K562 (cell line): Measurements from ENCODE around the gene UCHL5. TPM values are rescaled to one million over a fixed set of nuclear protein-coding genes. Genes with fewer than 3 reads are reported as not detected.

Source experiments
- ATF4 ChIP-seq: fragments of 450-650 bp; formaldehyde crosslinking; IDR thresholded peaks from 2 replicates; pipeline ENCODE4 v1.4.0; 2022; ENCODE audit warnings: mild to moderate bottlenecking, moderate library complexity
- BCL6 ChIP-seq: fragments of 250-450 bp; sonication (Bioruptor Pico); IDR thresholded peaks from 2 replicates; pipeline ENCODE4 v1.4.0; 2020
- BRD9 ChIP-seq: fragments of 450-650 bp; IDR thresholded peaks from 2 replicates; pipeline ENCODE4 v1.6.1; 2018; ENCODE audit warnings: low read depth; ENCODE audit not compliant: partially characterized antibody
- BRF1 ChIP-seq: IDR thresholded peaks from 3 replicates; pipeline ENCODE4 v1.6.1; 2011; ENCODE audit warnings: borderline replicate concordance, mild to moderate bottlenecking; ENCODE audit not compliant: insufficient read length; ENCODE audit errors: extremely low read depth
- FOXM1 ChIP-seq, 2 experiments: fragments of 450-650 bp in 1 of 2; sonication (generic) in 1 of 2; formaldehyde crosslinking in 1 of 2; IDR thresholded peaks; 2 replicates each; pipeline versions ENCODE4 v1.6.1 to v1.9.0; 2017 to 2022; ENCODE audit warnings: low read depth in 2 of 2, mild to moderate bottlenecking in 2 of 2, missing genetic modification reagents in 1 of 2, moderate library complexity in 1 of 2
- HMGN3 ChIP-seq: IDR thresholded peaks from 2 replicates; pipeline ENCODE4 v1.6.1; 2011; ENCODE audit warnings: borderline replicate concordance, low read depth, mild to moderate bottlenecking, mixed read lengths, low read length; ENCODE audit not compliant: insufficient read length; ENCODE audit errors: extremely low read depth
- HNRNPH1 ChIP-seq: fragments of 200-400 bp; formaldehyde crosslinking; optimal IDR thresholded peaks from 2 replicates; pipeline ENCODE3; 2017; ENCODE audit warnings: low read depth, mild to moderate bottlenecking, low read length, moderate library complexity
- HNRNPUL1 ChIP-seq: fragments of 200-400 bp; formaldehyde crosslinking; IDR thresholded peaks from 2 replicates; pipeline ENCODE4 v1.6.1; 2017; ENCODE audit warnings: low read length
- IRF2 ChIP-seq: sonication (generic); formaldehyde crosslinking; IDR thresholded peaks from 2 replicates; pipeline ENCODE4 v1.8.1; 2022; ENCODE audit warnings: mild to moderate bottlenecking, missing genetic modification reagents
- MYC ChIP-seq, 2 experiments: fragments of 250-450 bp in 1 of 2; sonication (Bioruptor Pico) in 1 of 2; IDR thresholded peaks; 2 replicates each; pipeline versions ENCODE4 v1.5.1 to v1.6.1; 2012 to 2021; ENCODE audit warnings: low read depth in 2 of 2, borderline replicate concordance in 1 of 2, improper control_type of control experiment in 1 of 2, low read length in 1 of 2, mild to moderate bottlenecking in 1 of 2, moderate library complexity in 1 of 2
- NFIX ChIP-seq: fragments of 250-450 bp; sonication (Bioruptor Pico); IDR thresholded peaks from 2 replicates; pipeline ENCODE4 v1.4.0; 2020; ENCODE audit warnings: low read depth, mild to moderate bottlenecking, moderate library complexity
- PTBP1 ChIP-seq: fragments of 200-400 bp; formaldehyde crosslinking; IDR thresholded peaks from 2 replicates; pipeline ENCODE4 v1.6.1; 2017; ENCODE audit warnings: low read depth, low read length
- RBBP5 ChIP-seq: fragments of 200-600 bp; sonication (generic); IDR thresholded peaks from 2 replicates; pipeline ENCODE4 v1.6.1; 2012; ENCODE audit warnings: borderline replicate concordance, mild to moderate bottlenecking, low read length, control low read depth, inconsistent platforms; ENCODE audit not compliant: insufficient read depth, poor library complexity, severe bottlenecking
- SMARCC2 ChIP-seq: fragments of 450-650 bp; IDR thresholded peaks from 2 replicates; pipeline ENCODE4 v1.6.1; 2017; ENCODE audit warnings: antibody characterized with exemption, moderate library complexity, mild to moderate bottlenecking, low read depth
- SRF ChIP-seq, 2 experiments: fragments of 250-450, 450-650 bp in 1 of 2; sonication (Bioruptor Pico) in 1 of 2; sonication (generic) in 1 of 2; formaldehyde crosslinking; IDR thresholded peaks; 2 replicates each; pipeline versions ENCODE4 v1.5.0 to v1.5.1; 2020 to 2022; ENCODE audit warnings: mild to moderate bottlenecking in 1 of 2, missing genetic modification reagents in 1 of 2
- SRSF9 ChIP-seq: fragments of 200-400 bp; formaldehyde crosslinking; IDR thresholded peaks from 2 replicates; pipeline ENCODE4 v1.6.1; 2017; ENCODE audit warnings: low read depth, low read length, borderline replicate concordance
- SUPT5H ChIP-seq: fragments of 450-650 bp; IDR thresholded peaks from 2 replicates; pipeline ENCODE4 v1.6.1; 2016
- ZBED1 ChIP-seq: IDR thresholded peaks from 2 replicates; pipeline ENCODE4 v1.6.1; 2014
- ZNF143 ChIP-seq: sonication (generic); formaldehyde crosslinking; IDR thresholded peaks from 2 replicates; pipeline ENCODE4 v1.9.0; 2022; ENCODE audit warnings: mild to moderate bottlenecking, missing genetic modification reagents
- ZNF583 ChIP-seq: fragments of 250-450 bp; sonication (Bioruptor Pico); IDR thresholded peaks from 2 replicates; pipeline ENCODE4 v1.4.0; 2020
- polyA plus RNA-seq, 8 experiments: library from polyadenylated mRNA; depleted of rRNA in 4 of 8; stranded (reverse) in 5 of 8; unstranded in 3 of 8; fragments of >200 nt; fragmentation: Nextera tagmentation in 2 of 8; fragmentation: Illumina TruSeq in 1 of 8; extraction: Ambion mirVana in 2 of 8; extraction: Trizol in 1 of 8; gene quantifications; 2 replicates each; pipeline versions ENCODE4 v1.2.1 to v1.2.3, GENCODE V29; 2011 to 2014; ENCODE audit warnings: inconsistent platforms in 1 of 8, missing spikeins in 1 of 8
- total RNA-seq, 7 experiments: library from RNA; depleted of rRNA in 6 of 7; stranded (reverse); fragments of >200 nt in 6 of 7; fragmentation: Illumina TruSeq in 2 of 7; extraction: Trizol in 2 of 7; gene quantifications; 2 replicates each; pipeline versions ENCODE4 v1.2.1 to v1.2.3, GENCODE V29; 2011 to 2021; ENCODE audit warnings: low replicate concordance in 1 of 7
- TF ChIP-seq, protein P1 (sequence below): sonication (generic); formaldehyde crosslinking; IDR thresholded peaks from 2 replicates; pipeline ENCODE4 v1.8.0; 2022; ENCODE audit warnings: mild to moderate bottlenecking, missing genetic modification reagents
- TF ChIP-seq, protein P2 (sequence below): fragments of 450-650 bp; IDR thresholded peaks from 2 replicates; pipeline ENCODE4 v1.7.0; 2016; ENCODE audit warnings: borderline replicate concordance
- TF ChIP-seq, protein P3 (sequence below): sonication (generic); formaldehyde crosslinking; IDR thresholded peaks from 2 replicates; pipeline ENCODE4 v1.9.0; 2022; ENCODE audit warnings: mild to moderate bottlenecking, missing genetic modification reagents

The UCHL5 gene
- total and polyA plus RNA-seq, 9 of the 15 experiments (the other 6 are each of a cell fraction or from before 2014, with no cell fraction given): 61.0 to 206 (median 122) TPM

DNA sequence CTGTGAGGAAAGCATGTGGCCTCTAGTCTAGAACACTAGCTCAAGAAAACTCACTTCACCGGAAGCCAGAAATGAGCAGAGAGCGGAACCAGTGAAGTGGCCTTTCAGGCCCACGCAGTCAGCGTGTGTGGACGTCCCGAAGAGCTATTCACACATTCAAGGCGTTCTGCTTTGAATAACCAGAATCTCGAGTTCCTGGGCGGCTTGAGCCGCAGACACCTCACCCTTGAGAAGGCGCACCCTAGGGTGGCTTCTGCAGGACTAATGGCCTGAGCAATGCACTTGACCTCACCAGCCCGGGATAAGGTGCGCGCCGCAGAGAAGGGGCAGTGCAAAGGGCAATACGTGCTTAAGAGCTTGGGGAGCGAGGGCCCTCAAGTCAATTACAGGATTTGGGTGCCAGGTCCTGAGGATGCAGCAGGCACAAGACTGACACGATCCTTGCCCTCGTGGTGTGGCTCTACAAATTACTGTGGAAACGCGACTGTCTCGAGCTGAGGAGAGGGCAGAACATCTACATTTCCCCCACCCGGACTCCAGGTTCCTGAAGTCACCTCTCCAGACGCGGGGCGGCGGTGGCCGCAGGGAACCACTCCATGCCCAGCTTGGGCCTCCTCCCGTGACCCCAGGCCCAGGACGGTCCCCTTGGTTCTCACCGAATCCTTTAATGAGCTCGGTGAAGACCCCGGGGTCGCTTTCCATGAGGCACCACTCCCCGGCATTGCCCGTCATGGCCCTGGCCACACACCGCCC lies 455 bp downstream of the UCHL5 start (continued):
- TF ChIP-seq NFIX (CRISPR knock-in tag) (no peak), SRF (CRISPR knock-in tag; IDR thresholded peaks at IDR 0.05) (peak; percentile 20 to 27; a peak in 1 of 4 replicates), MYC (IDR thresholded peaks at IDR 0.05; ENCODE audit: low read depth, low read length) (no peak; the same call in 1 of the 2 replicates), MYC (CRISPR knock-in tag; IDR thresholded peaks at IDR 0.05; ENCODE audit: borderline replicate concordance, low read depth) (0 out of 2 replicates have a peak, but pooled peaks have one; percentile 24), PTBP1 (0 out of 2 replicates have a peak, but pooled peaks have one; percentile 18), SMARCC2 (no peak), SUPT5H (no peak), SRSF9 (no peak), FOXM1 (IDR thresholded peaks at IDR 0.05; ENCODE audit: low read depth) (no peak), FOXM1 (CRISPR knock-in tag; IDR thresholded peaks at IDR 0.05; ENCODE audit: low read depth) (no peak), BRF1 (no peak), ATF4 (CRISPR knock-in tag) (peak; percentile 14; the same call in 1 of the 2 replicates), ZNF143 (CRISPR knock-in tag) (no peak), HMGN3 (no peak), ZBED1 (no peak), IRF2 (CRISPR knock-in tag) (no peak), ZNF583 (no peak), BRD9 (no peak), BCL6 (CRISPR knock-in tag) (no peak), HNRNPUL1 (no peak), RBBP5 (peak; percentile 22), HNRNPH1 (no peak)
- TF ChIP-seq, protein P1, sequence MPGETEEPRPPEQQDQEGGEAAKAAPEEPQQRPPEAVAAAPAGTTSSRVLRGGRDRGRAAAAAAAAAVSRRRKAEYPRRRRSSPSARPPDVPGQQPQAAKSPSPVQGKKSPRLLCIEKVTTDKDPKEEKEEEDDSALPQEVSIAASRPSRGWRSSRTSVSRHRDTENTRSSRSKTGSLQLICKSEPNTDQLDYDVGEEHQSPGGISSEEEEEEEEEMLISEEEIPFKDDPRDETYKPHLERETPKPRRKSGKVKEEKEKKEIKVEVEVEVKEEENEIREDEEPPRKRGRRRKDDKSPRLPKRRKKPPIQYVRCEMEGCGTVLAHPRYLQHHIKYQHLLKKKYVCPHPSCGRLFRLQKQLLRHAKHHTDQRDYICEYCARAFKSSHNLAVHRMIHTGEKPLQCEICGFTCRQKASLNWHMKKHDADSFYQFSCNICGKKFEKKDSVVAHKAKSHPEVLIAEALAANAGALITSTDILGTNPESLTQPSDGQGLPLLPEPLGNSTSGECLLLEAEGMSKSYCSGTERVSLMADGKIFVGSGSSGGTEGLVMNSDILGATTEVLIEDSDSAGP (CRISPR knock-in tag): peak; percentile 74; the same call in 1 of the 2 replicates
- TF ChIP-seq, protein P2, sequence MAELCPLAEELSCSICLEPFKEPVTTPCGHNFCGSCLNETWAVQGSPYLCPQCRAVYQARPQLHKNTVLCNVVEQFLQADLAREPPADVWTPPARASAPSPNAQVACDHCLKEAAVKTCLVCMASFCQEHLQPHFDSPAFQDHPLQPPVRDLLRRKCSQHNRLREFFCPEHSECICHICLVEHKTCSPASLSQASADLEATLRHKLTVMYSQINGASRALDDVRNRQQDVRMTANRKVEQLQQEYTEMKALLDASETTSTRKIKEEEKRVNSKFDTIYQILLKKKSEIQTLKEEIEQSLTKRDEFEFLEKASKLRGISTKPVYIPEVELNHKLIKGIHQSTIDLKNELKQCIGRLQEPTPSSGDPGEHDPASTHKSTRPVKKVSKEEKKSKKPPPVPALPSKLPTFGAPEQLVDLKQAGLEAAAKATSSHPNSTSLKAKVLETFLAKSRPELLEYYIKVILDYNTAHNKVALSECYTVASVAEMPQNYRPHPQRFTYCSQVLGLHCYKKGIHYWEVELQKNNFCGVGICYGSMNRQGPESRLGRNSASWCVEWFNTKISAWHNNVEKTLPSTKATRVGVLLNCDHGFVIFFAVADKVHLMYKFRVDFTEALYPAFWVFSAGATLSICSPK: no peak
- TF ChIP-seq, protein P3, sequence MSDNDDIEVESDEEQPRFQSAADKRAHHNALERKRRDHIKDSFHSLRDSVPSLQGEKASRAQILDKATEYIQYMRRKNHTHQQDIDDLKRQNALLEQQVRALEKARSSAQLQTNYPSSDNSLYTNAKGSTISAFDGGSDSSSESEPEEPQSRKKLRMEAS (CRISPR knock-in tag): peak; percentile 16; the same call in 1 of the 2 replicates
